Muscle layer of colon (tissue), 2 donors: ENCODE measurements around the gene LSM4.

Source experiments
- H3K27ac ChIP-seq: one replicate; pipeline ENCODE4 v1.7.0; 2013; ENCODE audit warnings: low read depth, mild to moderate bottlenecking, low read length, moderate library complexity
- H3K27me3 ChIP-seq, 2 donors: one replicate each; pipeline ENCODE4 v1.7.0; 2013; ENCODE audit warnings: low read length in 2 of 2, mild to moderate bottlenecking in 2 of 2; ENCODE audit not compliant: insufficient read depth in 2 of 2, control insufficient read depth in 1 of 2
- H3K36me3 ChIP-seq: one replicate; pipeline ENCODE4 v1.7.0; 2013; ENCODE audit warnings: mild to moderate bottlenecking, low read length; ENCODE audit not compliant: insufficient read depth
- H3K4me1 ChIP-seq: one replicate; pipeline ENCODE4 v1.7.0; 2013; ENCODE audit warnings: mild to moderate bottlenecking, low read length; ENCODE audit not compliant: insufficient read depth
- H3K4me3 ChIP-seq, 2 donors: one replicate each; pipeline ENCODE4 v1.7.0; 2013; ENCODE audit warnings: low read length in 2 of 2, low read depth in 1 of 2, mild to moderate bottlenecking in 1 of 2, moderate library complexity in 1 of 2
- H3K9ac ChIP-seq: one replicate; pipeline ENCODE4 v1.7.0; 2013; ENCODE audit warnings: low read length
- H3K9me3 ChIP-seq: one replicate; pipeline ENCODE4 v1.7.0; 2013; ENCODE audit warnings: mild to moderate bottlenecking, low read length
- donor health status: abdominal sarcoma.
- donor health status: Adenocarcinoma of cecum.

LSM4 gene

DNA sequence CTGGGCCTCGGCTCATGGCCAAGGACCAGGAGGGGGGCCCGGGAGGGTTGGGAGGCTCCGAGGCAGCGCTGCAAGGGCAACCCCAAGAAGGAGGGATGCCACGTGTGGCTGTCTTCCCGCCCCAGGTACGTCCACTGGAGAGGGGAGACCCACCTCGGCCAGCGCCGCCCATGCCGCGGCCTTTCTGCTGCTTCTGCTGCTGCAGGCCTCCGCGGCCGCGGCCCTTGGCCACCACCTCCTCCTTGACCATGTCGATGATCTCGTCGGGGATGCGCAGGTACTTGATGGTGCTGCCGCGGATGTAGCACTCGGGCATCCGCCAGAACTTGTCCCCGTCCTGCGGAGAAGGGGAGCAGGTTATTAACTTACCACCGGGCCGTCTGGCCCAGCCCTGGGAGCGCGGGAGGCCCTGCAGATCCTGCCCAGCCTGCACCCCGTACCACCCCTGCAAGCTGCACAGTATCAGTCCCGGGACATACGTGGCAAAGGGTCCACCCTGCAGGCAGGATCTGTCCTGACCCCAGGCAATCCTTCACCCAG, 13.3 kb downstream of the LSM4 start:
- peaks cover 22% of the 10 kb centered on the region for H3K36me3 ChIP-seq

DNA sequence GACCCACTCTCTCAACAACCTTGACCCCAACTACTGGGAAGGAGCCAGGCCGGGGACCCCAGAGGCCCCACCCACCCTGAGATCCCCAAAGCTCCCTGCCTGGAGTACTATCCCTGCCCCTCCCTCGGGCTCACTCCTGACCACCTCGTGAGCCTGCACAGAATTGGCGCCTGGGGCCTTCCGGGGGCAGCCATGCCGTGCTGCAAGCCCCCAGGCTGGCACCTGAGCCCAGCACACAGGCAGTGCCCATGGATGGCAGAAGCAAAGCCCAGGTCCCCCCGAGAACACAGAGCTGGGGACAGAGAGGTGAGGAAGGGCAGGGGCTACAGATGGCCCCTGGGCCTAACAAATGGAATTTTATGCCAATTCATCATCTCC, 13.9 kb downstream of the LSM4 start:
- peaks cover 22% of the 10 kb centered on the region for H3K36me3 ChIP-seq

More for the DNA sequence above, 13.3 kb downstream of the LSM4 start:
- Histone ChIP-seq H3K9ac (no peak overlapping the region), H3K9me3 (no peaks in the 10 kb centered on the region), H3K4me3 (no peak overlapping the region), H3K27ac (no peak overlapping the region), H3K4me1 (peaks cover 18% of the 10 kb centered on the region), H3K27me3 (no peaks in the 10 kb centered on the region)

DNA sequence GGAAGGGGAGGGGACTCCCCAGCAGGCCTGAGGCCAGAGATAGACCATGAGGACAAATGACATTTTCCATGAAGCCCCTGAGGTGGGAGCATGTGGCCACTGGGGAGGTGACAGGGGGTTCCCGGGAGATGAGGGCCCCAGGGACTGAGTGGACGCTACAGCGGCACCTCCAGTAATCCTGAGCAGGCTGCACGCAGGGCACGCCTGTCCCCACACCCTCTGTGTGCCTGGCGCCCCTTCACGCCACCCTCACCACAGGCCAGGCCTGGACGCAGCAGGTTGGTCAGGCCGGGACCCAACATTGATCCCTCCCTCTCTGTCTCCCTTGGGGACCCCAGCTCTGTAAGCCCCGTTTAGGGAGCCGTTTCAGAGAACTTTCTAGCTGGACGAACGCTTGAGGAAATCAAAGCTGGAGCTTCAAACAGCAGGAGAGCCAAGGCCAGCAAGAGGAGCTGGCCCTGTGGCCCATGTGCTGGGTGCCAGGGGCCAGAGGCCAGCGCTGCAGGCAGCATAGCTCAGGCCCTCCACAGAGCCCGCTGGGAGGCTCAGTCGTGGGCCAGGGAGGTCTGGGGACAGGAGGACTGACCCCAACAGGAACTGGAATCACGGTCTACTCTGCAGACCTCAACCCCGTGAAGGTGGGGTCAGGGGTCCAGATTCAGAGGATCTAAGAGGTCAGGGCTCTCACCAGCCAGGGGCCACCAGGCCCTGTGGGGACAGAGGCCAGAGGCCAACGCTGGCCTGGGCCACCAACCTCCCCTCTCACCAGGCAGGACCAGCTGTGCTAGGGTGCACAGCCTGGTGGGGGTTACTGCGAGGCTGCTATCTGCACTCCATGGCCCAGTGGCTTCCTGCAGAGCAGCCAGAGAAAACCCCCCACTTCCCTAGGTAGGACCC, 14.6 kb downstream of the LSM4 start:
- Histone ChIP-seq H3K4me3 (no peak overlapping the region), H3K27me3 (no peaks in the 10 kb centered on the region), H3K9ac (no peak overlapping the region), H3K9me3 (no peaks in the 10 kb centered on the region), H3K4me1 (peaks cover 31% of the 10 kb centered on the region), H3K27ac (no peak overlapping the region), H3K36me3 (peaks cover 22% of the 10 kb centered on the region)

More for the DNA sequence above, 13.9 kb downstream of the LSM4 start:
- H3K27ac ChIP-seq = no peak overlapping the region
- peaks cover 24% of the 10 kb centered on the region for H3K4me1 ChIP-seq
- H3K9me3 ChIP-seq = no peaks in the 10 kb centered on the region
- no peak overlapping the region for H3K4me3 ChIP-seq
- no peak overlapping the region for H3K9ac ChIP-seq
- H3K27me3 ChIP-seq = no peaks in the 10 kb centered on the region

DNA sequence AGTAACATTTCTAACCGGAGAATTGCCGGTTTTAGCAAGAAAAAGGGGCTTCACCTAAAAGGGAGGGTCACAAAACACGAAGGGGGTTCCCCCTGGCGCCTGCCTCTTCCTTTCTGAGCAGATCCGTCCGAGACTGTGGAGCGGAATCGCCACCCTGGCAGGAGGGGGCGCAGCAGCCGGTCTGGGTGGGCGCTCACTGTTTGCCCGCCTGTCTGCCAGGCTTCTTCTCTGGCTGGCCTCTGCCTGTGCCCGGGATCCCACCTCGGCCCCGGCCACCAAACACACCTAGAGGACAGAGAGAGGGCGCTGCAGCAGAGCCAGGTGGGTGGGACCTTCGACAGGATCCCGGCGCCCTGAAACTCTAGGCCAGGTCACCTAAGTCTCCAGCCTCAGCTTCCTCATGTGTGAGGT, 15.6 kb downstream of the LSM4 start:
- no peaks in the 10 kb centered on the region for H3K9me3 ChIP-seq
- peaks cover 16% of the 10 kb centered on the region for H3K36me3 ChIP-seq
- H3K27me3 ChIP-seq = no peaks in the 10 kb centered on the region
- no peak overlapping the region for H3K27ac ChIP-seq
- peaks cover 33% of the 10 kb centered on the region for H3K4me1 ChIP-seq
- no peak overlapping the region for H3K9ac ChIP-seq
- H3K4me3 ChIP-seq = no peak overlapping the region

DNA sequence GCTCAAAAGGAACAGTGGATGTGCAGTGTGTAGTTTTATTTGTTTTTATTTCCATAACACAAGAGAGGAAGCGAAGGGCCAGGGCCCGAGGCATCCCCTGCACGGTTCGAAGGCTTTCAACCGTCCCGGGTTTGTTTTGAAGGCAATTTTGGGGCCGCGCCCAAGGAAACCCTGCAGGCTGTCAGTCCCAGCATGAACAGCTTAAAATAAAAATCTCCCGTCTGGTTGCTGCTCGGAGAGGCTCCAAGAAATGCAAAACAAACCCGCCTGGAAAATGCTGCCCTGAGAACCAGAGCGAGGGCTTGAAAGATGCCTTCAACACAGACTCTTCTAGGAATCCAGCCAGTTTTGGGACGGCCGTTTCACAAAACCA, 16.0 kb downstream of the LSM4 start:
- no peak overlapping the region for H3K27ac ChIP-seq
- no peaks in the 10 kb centered on the region for H3K27me3 ChIP-seq
- H3K9me3 ChIP-seq = no peaks in the 10 kb centered on the region
- H3K4me3 ChIP-seq = no peak overlapping the region
- H3K9ac ChIP-seq = no peak overlapping the region
- H3K4me1 ChIP-seq = peaks cover 33% of the 10 kb centered on the region
- H3K36me3 ChIP-seq = peaks cover 12% of the 10 kb centered on the region

DNA sequence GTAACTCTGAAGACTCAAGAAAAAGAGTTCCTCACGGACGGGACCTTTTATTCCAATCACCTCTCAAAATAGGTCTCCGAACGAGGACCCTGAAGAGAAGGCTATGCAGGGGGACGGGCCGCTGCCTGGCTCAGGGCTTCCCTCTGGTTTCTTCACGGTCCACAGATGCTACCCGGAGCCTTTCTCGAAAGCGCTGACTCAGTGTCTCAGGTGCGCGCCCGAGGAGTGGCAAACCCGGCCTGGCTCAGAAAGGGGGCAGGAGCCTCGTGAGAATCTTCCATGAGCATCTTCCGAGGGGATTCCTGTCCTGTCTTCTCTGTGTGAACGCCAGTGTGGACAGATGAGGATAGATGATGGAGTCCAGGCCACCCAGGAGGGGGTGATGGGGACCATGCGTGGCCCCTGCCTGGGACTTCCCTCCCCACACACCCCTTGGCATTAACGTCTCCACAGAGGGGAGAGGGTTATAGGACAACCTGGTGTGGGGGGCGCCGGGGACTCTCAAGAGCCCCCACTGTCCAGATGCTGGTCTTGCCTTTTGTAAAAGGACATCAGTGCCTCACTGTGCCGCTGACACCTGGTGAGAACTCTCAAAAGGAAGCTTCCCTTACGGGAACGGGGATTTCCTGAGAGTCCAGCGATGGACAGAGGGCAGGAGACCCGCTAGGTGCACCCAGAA, 16.5 kb downstream of the LSM4 start:
- peaks cover 37% of the 10 kb centered on the region for H3K4me1 ChIP-seq
- peak overlapping the region; percentile 94 for H3K27ac ChIP-seq
- no peak overlapping the region for H3K4me3 ChIP-seq
- peaks cover 9% of the 10 kb centered on the region for H3K36me3 ChIP-seq
- H3K27me3 ChIP-seq = no peaks in the 10 kb centered on the region
- no peaks in the 10 kb centered on the region for H3K9me3 ChIP-seq
- H3K9ac ChIP-seq = no peak overlapping the region

DNA sequence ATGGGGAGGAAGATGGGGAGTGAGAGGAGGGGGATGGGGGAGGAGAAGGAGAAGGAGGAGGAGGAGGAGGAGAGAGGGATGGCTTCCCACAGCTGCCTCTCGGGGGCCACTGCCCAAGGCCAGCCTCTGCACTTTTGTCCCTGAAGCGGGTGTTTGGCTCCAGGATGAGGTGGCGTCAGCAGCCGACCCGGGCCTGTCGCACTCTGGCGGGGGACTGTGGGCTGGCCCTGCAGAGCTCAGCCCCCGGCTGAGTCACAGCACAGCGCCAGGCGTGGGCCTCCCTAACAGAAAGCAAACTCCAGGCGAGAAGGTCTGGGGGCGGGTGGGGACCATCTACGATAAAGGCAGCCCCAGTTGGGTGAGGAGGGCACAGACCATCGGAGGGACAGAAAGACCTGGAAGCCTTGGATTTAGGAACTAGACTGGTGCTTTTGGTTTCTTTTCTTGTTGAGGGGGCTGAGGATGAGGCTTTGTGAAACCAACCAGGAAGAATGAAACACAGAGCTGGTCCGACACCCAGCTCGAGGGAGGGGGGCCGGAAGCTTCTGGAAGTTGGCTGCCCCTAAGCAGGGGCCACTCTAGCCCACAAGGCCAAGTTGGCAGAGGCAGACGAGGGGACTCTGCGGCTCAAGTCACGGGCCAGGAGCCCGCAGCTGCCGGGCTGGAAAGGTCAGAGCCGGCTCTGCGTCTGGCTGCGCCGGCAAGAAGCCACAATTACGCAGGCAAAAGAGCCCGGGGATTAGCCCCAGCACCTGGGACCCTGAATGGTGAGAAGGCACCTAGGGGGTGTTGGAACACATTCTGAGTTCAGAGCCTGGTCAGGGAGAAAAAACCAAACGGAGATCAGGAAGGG, 18.2 kb downstream of the LSM4 start:
- Histone ChIP-seq H3K9ac (peak overlapping the region; percentile 92), H3K9me3 (no peaks in the 10 kb centered on the region), H3K27me3 (no peaks in the 10 kb centered on the region), H3K36me3 (peaks cover 6% of the 10 kb centered on the region), H3K4me1 (peaks cover 43% of the 10 kb centered on the region), H3K4me3 (peak overlapping the region; percentile 0 to 54), H3K27ac (peak overlapping the region; percentile 94)

DNA sequence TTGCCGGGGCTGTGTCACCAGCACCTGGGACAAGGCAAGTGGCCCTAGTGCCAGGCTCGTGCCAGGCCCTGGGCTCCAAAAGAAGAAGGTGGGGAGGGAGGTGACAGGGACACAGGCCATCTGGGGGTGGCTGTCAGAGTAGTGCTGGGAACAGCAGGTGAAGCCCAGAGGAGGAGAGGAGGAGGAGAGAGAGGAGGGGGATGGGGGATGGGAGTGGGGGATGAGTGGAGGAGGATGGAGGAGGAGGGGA, 18.7 kb downstream of the LSM4 start:
- Histone ChIP-seq H3K4me1 (peaks cover 43% of the 10 kb centered on the region), H3K4me3 (no peak overlapping the region)

DNA sequence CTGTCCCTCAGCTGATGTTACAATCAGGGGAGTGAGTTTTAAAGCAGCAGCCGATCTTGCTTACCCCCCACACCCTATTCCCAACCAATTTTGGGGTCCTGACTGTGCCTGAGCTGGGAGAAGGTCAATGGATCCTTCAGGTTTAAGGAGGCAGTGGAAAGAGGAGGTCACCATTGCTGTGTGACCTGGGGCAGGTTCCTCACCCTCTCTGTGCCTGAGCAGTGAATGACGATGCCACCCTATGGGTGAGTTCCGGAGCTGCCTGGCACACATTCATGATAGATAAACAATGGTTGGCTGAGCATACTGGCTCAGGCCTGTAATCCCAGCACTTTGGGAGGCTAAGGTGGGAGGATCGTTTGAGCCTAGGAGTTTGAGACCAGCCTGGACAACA, 21.2 kb downstream of the LSM4 start:
- no peaks in the 10 kb centered on the region for H3K36me3 ChIP-seq
- peaks cover 43% of the 10 kb centered on the region for H3K4me1 ChIP-seq
- no peak overlapping the region for H3K9ac ChIP-seq
- H3K27ac ChIP-seq = no peak overlapping the region
- H3K27me3 ChIP-seq = no peaks in the 10 kb centered on the region
- H3K4me3 ChIP-seq = no peak overlapping the region
- H3K9me3 ChIP-seq = no peaks in the 10 kb centered on the region

More for the DNA sequence above, 18.7 kb downstream of the LSM4 start:
- Histone ChIP-seq H3K36me3 (peaks cover 3% of the 10 kb centered on the region), H3K27ac (peak overlapping the region; percentile 94), H3K27me3 (no peaks in the 10 kb centered on the region), H3K9me3 (no peaks in the 10 kb centered on the region), H3K9ac (peak overlapping the region; percentile 92)

DNA sequence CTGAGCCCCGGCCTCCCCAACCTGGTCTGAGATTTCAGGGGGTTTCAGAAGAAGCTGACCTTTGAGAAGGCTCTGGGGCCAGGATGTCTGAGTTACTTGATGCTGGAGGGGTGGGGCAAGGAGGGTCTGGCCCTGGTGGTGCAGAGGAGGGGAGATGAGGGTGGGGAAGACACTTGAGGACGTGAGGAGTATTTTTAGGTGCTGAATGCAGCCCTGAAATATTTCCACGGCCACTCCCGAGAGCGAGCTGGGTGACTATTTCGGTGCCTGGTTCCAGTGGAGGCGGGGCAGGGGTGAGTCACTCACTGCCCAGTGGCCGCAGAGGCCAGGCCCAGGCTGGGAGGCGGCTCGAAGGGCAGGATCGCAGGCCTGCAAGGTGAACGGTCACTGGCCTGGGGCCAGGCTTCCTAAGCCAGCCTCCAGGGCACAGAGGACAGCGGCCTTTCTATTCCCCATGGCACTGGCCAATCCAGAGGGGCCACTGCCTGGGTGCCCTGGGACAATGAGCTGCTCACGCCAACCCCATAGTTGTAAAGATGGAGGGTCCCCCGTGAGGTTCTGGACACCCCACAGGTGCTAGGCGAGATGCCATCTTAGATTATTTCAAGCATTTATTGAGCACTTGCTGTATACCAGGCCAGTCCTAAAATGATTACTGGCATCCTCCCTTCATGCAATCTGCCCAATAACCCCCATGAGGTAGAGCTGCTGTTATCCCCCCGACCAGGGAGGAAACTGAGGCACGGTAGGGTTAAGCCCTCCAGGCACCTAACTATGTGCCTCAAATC, 21.8 kb downstream of the LSM4 start:
- Histone ChIP-seq H3K27ac (no peak overlapping the region), H3K9ac (no peak overlapping the region), H3K9me3 (no peaks in the 10 kb centered on the region), H3K4me3 (no peak overlapping the region), H3K36me3 (no peaks in the 10 kb centered on the region), H3K4me1 (peaks cover 40% of the 10 kb centered on the region), H3K27me3 (no peaks in the 10 kb centered on the region)
